ENCODE results near the gene KIF12.
A peak's percentile ranks its signal among the peaks of the same experiment; 100 is the strongest.

KIF12 gene

GRCh38 chr9:114102484-114102883 is 3.4 kb upstream of the KIF12 start:
- DNase-seq = no peak
- Mint-ChIP-seq H3K4me3 (no peak overlapping the region), H3K36me3 (no peaks in the 10 kb centered on the region), H3K9me3 (peaks cover 3% of the 10 kb centered on the region), H3K27ac (no peak overlapping the region), H3K4me1 (no peaks in the 10 kb centered on the region), H3K27me3 (peaks cover 36% of the 10 kb centered on the region)
- CTCF ChIA-PET = interaction anchor here (1.3 to 1.6 kb wide), 2 partner anchors 20 to 188 kb away, joined by 3 to 10 read pairs; no protein-coding TSS in a partner anchor

GRCh38 chr9:114100536-114100935 is 1.4 kb upstream of the KIF12 start:
- Mint-ChIP-seq H3K36me3 (no peaks in the 10 kb centered on the region), H3K27me3 (peaks cover 54% of the 10 kb centered on the region), H3K4me1 (no peaks in the 10 kb centered on the region), H3K27ac (no peak overlapping the region), H3K4me3 (no peak overlapping the region), H3K9me3 (peaks cover 3% of the 10 kb centered on the region)
- no peak for DNase-seq
- CTCF ChIA-PET = interaction anchor here (2.5 kb wide), 1 partner anchor 18 kb away, joined by 10 read pairs; no protein-coding TSS in a partner anchor

GRCh38 chr9:114099669-114100270 is 678 bp upstream of the KIF12 start:
- CTCF ChIA-PET = interaction anchor here (0.9 to 2.5 kb wide), 3 partner anchors 8 to 191 kb away, joined by 3 to 10 read pairs (median 4); no protein-coding TSS in a partner anchor

GRCh38 chr9:114098021-114098935 is 814 bp downstream of the KIF12 start:
- no peaks in the 10 kb centered on the region for H3K4me1 Mint-ChIP-seq
- no peaks in the 10 kb centered on the region for H3K36me3 Mint-ChIP-seq
- peak; percentile 44 for DNase-seq
- CTCF ChIA-PET = interaction anchor here (1.4 kb wide), 1 partner anchor 10 kb away, joined by 5 read pairs; no protein-coding TSS in a partner anchor
- no peak overlapping the region for H3K27ac Mint-ChIP-seq
- peaks cover 58% of the 10 kb centered on the region for H3K27me3 Mint-ChIP-seq
- peaks cover 3% of the 10 kb centered on the region for H3K9me3 Mint-ChIP-seq
- no peak overlapping the region for H3K4me3 Mint-ChIP-seq

More at GRCh38 chr9:114099669-114100270, 678 bp upstream of the KIF12 start:
- Mint-ChIP-seq H3K4me3 (no peak overlapping the region), H3K27ac (no peak overlapping the region), H3K27me3 (peaks cover 58% of the 10 kb centered on the region), H3K36me3 (no peaks in the 10 kb centered on the region), H3K9me3 (peaks cover 3% of the 10 kb centered on the region), H3K4me1 (no peaks in the 10 kb centered on the region)
- no peak for DNase-seq

GRCh38 chr9:114097613-114098020 is 1.5 kb downstream of the KIF12 start:
- CTCF ChIA-PET = interaction anchor here (1.4 kb wide), 1 partner anchor 10 kb away, joined by 5 read pairs; no protein-coding TSS in a partner anchor
- no peaks in the 10 kb centered on the region for H3K36me3 Mint-ChIP-seq
- no peaks in the 10 kb centered on the region for H3K4me1 Mint-ChIP-seq
- H3K27ac Mint-ChIP-seq = no peak overlapping the region
- H3K27me3 Mint-ChIP-seq = peaks cover 58% of the 10 kb centered on the region
- H3K4me3 Mint-ChIP-seq = no peak overlapping the region
- peaks cover 3% of the 10 kb centered on the region for H3K9me3 Mint-ChIP-seq
- no peak for DNase-seq

- H3K4me1 Mint-ChIP-seq = no peaks in the 10 kb centered on the region
- CTCF ChIA-PET = interaction anchor here (1.4 to 1.8 kb wide), 2 partner anchors 11 to 13 kb away, joined by 5 to 6 read pairs; no protein-coding TSS in a partner anchor
- peaks cover 55% of the 10 kb centered on the region for H3K27me3 Mint-ChIP-seq
- H3K36me3 Mint-ChIP-seq = no peaks in the 10 kb centered on the region
- H3K4me3 Mint-ChIP-seq = no peak overlapping the region
- no peak overlapping the region for H3K27ac Mint-ChIP-seq
- H3K9me3 Mint-ChIP-seq = peaks cover 3% of the 10 kb centered on the region
- no peak for DNase-seq
These were observed 2.1 kb downstream of the KIF12 start for GRCh38 chr9:114096866-114097612.

GRCh38 chr9:114096041-114096511 is 3.0 kb downstream of the KIF12 start:
- no peak overlapping the region for H3K4me3 Mint-ChIP-seq

GRCh38 chr9:114094971-114095370 is 4.1 kb downstream of the KIF12 start:
- Mint-ChIP-seq H3K4me1 (no peaks in the 10 kb centered on the region), H3K4me3 (no peak overlapping the region), H3K9me3 (no peaks in the 10 kb centered on the region), H3K27me3 (peaks cover 41% of the 10 kb centered on the region), H3K27ac (no peak overlapping the region), H3K36me3 (no peaks in the 10 kb centered on the region)
- no peak for DNase-seq
- CTCF ChIA-PET = interaction anchor here (0.7 to 2.7 kb wide), 5 partner anchors 11 to 196 kb away, joined by 3 to 14 read pairs (median 4); no protein-coding TSS in a partner anchor

More at GRCh38 chr9:114096041-114096511, 3.0 kb downstream of the KIF12 start:
- CTCF ChIA-PET = interaction anchor here (1.0 to 1.8 kb wide), 2 partner anchors 12 to 13 kb away, joined by 3 to 6 read pairs; no protein-coding TSS in a partner anchor
- no peak for DNase-seq
- Mint-ChIP-seq H3K36me3 (no peaks in the 10 kb centered on the region), H3K27me3 (peaks cover 49% of the 10 kb centered on the region), H3K27ac (no peak overlapping the region), H3K9me3 (no peaks in the 10 kb centered on the region), H3K4me1 (no peaks in the 10 kb centered on the region)

- peaks cover 35% of the 10 kb centered on the region for H3K27me3 Mint-ChIP-seq
These were observed 5.2 kb downstream of the KIF12 start for GRCh38 chr9:114093761-114094505.

GRCh38 chr9:114093031-114093471 is 6.0 kb downstream of the KIF12 start:
- Mint-ChIP-seq H3K9me3 (no peaks in the 10 kb centered on the region), H3K4me1 (no peaks in the 10 kb centered on the region), H3K27ac (no peak overlapping the region), H3K36me3 (no peaks in the 10 kb centered on the region), H3K27me3 (peaks cover 32% of the 10 kb centered on the region), H3K4me3 (no peak overlapping the region)
- CTCF ChIA-PET = interaction anchor here (0.9 to 2.7 kb wide), 2 partner anchors 10 to 21 kb away, joined by 3 to 14 read pairs; no protein-coding TSS in a partner anchor
- no peak for DNase-seq

More at GRCh38 chr9:114093761-114094505, 5.2 kb downstream of the KIF12 start:
- Mint-ChIP-seq H3K4me1 (no peaks in the 10 kb centered on the region), H3K4me3 (no peak overlapping the region), H3K27ac (no peak overlapping the region), H3K9me3 (no peaks in the 10 kb centered on the region), H3K36me3 (no peaks in the 10 kb centered on the region)
- DNase-seq = no peak
- CTCF ChIA-PET = interaction anchor here (0.9 to 2.7 kb wide), 2 partner anchors 11 to 22 kb away, joined by 3 to 14 read pairs; no protein-coding TSS in a partner anchor

- Mint-ChIP-seq H3K9me3 (no peaks in the 10 kb centered on the region), H3K27ac (no peak overlapping the region), H3K4me3 (no peak overlapping the region), H3K27me3 (peaks cover 25% of the 10 kb centered on the region), H3K4me1 (no peaks in the 10 kb centered on the region), H3K36me3 (no peaks in the 10 kb centered on the region)
- no peak for DNase-seq
- CTCF ChIA-PET = interaction anchor here (2.7 kb wide), 1 partner anchor 10 kb away, joined by 14 read pairs; no protein-coding TSS in a partner anchor
These were observed 6.8 kb downstream of the KIF12 start for GRCh38 chr9:114092336-114092735.

- H3K9me3 Mint-ChIP-seq = no peaks in the 10 kb centered on the region
These were observed 7.4 kb downstream of the KIF12 start for GRCh38 chr9:114091711-114092110.

GRCh38 chr9:114090798-114091197 is 8.3 kb downstream of the KIF12 start:
- H3K9me3 Mint-ChIP-seq = no peaks in the 10 kb centered on the region
- H3K4me1 Mint-ChIP-seq = no peaks in the 10 kb centered on the region
- peaks cover 9% of the 10 kb centered on the region for H3K27me3 Mint-ChIP-seq
- DNase-seq = no peak
- CTCF ChIA-PET = no interaction called here
- H3K36me3 Mint-ChIP-seq = no peaks in the 10 kb centered on the region
- no peak overlapping the region for H3K27ac Mint-ChIP-seq
- no peak overlapping the region for H3K4me3 Mint-ChIP-seq

More at GRCh38 chr9:114091711-114092110, 7.4 kb downstream of the KIF12 start:
- no peaks in the 10 kb centered on the region for H3K36me3 Mint-ChIP-seq
- H3K4me3 Mint-ChIP-seq = no peak overlapping the region
- CTCF ChIA-PET = no interaction called here
- H3K4me1 Mint-ChIP-seq = no peaks in the 10 kb centered on the region
- H3K27me3 Mint-ChIP-seq = peaks cover 18% of the 10 kb centered on the region
- no peak for DNase-seq
- no peak overlapping the region for H3K27ac Mint-ChIP-seq

Measured in activated naive CD4-positive, alpha-beta T cell treated with anti-CD3 and anti-CD28 coated beads, Interleukin-2, amount 10 ng/mL, durations not matched to agents 7 days and 5 days (primary cell).